GM18907 (cell line): Measurements from ENCODE around the gene PHF10.
"Not testable (repeated sequence)": the region's sequence is repeated elsewhere in the genome, so short reads cannot be mapped to it uniquely, and the experiment has no call there.

Experiments used
- ATAC-seq: cut with Tn5 transposase; IDR thresholded peaks from one replicate; pipeline ENCODE4 v1.9.1; 2021; ENCODE audit warnings: mild to moderate bottlenecking, moderate library complexity; ENCODE audit not compliant: unreplicated experiment

The PHF10 gene

GRCh38 chr6:169723200-169723909 is 945 bp downstream of the PHF10 start:
- ATAC-seq, result peak; percentile 39

DNA sequence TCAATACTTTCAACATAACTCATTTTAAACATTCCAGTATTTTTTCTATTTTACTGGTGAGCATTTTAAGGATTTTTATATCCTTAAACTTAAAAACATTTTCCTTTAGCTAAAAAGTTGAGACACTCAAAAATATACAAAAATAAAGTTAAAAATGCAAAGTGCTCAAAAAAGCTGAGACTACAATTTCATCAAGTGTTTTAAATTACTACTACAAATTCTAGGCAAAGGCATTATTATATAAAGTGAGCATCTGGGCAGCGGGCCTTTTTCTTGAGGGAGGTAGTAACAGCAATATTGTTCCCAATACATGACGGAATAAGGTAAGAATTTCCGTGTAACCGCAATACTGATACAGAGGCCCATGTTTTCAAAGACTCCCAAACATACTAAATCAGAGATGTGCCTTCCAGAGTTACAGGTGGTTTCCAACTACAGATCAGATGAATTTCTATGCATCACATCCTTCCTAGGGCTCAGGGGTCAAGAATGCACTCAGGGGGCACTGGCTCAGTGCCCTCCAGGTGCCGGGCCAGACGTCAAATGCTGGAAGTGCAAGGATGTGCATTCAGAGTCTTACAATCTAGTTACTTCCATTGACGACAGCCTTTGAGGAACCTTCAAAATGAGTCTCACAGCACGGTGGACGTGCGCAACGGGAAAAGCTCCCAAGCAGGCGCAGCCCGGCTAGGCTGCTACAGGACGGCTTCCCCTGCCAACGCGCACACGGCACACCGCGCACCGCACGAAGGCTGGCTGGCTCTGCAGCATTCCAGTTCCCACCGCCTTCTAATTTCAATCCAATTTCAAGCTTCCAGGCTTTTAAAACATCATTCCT is 1.7 kb downstream of the PHF10 start:
- ATAC-seq, result peak; percentile 26

DNA sequence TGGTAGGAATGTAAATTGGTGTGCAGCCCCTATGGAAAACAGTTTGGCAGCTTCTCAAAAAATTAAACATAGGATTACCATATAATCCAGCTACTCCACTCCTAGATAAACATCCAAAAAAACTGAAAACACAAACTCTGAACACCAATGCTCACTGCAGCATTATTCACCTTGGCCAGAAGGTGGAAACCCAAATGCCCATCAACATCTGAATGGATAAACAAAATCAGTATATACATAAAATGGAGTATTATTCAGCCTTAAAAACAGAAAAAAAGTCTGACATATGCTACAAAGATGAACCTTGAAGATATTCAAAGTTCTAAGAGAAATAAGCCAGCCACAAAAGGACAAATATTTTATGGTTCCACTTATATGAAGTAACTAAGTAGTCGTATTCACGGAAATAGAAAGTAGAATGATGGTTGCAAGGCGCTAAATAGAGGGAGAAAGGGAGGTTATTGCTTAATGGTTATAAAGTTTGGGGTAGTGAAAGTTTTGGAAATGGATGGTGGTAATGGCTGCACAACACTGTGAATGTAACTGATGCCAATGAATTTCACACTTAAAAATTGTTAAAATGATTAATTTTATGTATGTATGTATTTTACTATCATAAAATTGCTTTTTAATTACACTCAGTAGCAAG is 4.0 kb downstream of the PHF10 start:
- no peak for ATAC-seq

GRCh38 chr6:169719117-169719516 is 5.2 kb downstream of the PHF10 start:
- no peak for ATAC-seq

DNA sequence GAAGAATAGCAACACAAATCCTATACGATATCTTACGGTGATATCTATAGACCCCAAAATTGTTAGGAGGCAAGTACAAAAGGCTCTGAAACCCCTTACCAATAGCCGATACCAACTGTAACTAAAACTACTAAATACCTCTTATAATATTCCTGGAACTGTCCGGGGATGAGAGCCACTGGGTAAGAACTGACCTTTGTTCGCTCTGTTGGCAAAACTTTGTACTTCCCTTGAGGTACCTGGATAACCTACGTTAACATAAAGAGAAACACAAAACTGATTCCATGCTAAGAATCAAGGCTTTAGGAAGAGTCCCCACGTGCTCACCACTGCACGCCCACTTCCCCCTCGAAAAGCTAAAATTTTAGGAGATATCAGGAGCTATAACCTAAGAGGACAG is 9.7 kb downstream of the PHF10 start:
- no peak for ATAC-seq

GRCh38 chr6:169714178-169714577 is 10.1 kb downstream of the PHF10 start:
- ATAC-seq, result no peak

- ATAC-seq, result no peak
Observed at GRCh38 chr6:169710009-169710408, 14.3 kb downstream of the PHF10 start.

GRCh38 chr6:169709293-169709692 is 15.0 kb downstream of the PHF10 start:
- no peak for ATAC-seq

DNA sequence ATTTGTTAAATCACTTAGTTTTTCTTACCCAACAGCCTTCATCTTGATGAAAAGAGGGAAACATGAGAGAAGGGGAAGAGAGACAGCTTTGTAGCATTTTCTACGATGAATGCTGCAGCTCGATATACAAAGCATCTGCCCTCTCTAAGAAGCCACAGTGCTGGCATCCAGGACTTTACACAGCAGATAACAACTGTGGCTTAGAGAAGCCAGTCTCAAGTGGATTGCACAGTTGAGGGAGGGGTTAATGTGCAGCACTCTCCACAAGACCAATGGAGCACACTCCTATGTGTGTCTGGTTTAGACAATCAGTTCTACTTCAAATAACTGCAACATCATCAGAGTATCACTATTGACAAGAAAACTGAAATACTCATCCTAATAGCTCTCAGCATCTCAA is 16.5 kb downstream of the PHF10 start:
- ATAC-seq, result no peak

GRCh38 chr6:169702840-169703246 is 21.5 kb downstream of the PHF10 start:
- ATAC-seq, result peak; percentile 26

DNA sequence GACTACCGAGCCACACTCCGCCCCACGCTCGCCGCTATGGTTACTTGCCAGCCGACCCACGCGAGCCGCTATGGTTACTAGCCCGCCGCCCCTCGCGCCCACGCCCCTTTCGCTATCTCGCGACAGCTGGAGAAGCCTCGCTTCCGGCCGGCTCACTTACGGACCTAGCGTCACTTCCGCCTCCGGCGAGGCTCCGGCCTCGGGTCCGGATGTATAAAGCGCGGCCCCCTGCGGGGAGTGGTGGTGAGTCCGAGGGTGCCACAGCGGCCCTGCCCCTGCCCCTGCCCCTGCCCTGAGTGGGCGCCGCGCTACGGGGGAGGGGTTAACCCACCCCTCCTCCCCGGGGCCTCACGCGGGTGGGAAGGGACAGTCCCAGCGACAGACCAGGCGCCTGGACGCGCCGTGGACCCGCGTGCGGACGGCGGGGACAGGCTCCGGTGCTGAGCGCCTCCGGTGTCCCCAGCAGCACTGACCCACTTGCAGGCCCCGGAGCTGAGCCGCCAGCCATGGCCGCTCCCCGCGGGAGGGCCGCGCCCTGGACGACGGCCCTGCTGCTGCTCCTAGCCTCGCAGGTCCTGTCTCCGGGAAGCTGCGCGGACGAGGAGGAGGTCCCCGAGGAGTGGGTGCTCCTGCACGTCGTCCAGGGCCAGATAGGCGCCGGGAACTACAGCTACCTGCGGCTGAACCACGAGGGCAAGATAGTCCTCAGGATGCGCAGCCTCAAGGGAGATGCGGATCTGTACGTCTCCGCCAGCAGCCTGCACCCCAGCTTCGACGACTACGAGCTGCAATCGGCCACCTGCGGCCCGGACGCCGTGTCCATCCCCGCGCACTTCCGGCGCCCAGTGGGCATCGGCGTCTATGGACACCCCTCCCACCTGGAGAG is 22.1 kb downstream of the PHF10 start, which contains the start of the genes C6orf120 and WDR27:
C6orf120 (plus strand) TSS at position 173 of the 886 bp plus-strand sequence; CDS start at position 507, 334 bp downstream.
WDR27 (minus strand) TSS at position 76 of the 886 bp plus-strand sequence. CDS start 13,024 bp downstream, outside the sequence.
- ATAC-seq, result peak; percentile 97

DNA sequence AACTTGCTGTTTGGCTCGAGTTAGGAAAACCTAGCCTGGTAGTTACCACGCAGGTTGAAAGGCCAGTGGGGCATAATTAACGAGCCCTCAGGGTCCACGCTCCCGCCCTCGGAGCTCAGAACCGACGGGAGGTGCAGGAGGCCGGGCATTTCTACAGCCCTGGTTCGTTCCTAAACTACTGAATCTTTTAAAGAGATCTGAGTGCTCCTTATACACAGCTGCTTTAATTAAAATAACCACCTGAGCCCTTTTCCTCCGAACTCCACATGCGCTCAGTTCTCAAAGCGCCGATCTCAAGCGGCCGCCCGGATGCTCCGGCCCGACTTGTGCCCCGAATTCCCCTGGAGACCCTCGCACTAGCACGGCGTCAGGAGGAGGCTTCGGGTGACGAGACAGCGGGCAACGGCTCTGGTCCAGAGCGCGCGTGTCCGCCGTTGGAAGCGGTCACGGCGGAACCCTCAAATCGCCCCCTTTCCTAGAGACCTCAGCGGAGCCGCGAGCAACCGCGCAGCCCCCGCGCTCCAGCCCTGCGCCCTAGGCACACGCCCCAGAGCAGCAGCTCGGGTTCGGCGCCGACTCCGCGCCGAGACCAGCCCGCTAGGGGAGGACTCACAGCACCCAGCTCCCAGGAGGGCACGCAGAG is 22.9 kb downstream of the PHF10 start:
- ATAC-seq, result peak; percentile 22

DNA sequence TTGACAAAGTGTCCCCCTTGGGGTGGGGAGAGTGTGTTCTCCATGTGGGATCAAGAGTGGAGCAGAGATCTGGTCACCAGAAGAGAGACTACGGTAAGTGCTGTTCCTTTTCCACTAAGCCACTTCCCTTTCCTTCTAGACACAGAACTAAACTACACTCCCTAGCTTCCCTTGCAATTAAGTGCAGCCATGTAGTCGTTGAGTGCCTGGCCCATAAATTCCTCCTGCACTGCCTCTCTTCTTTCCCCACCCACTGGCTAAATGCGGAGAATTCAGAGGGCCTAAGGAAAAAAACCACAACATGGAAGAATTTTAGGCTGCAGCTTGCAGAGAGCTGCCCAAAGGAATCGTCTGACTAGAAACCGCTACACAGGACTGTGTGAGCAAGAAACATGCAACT is 24.0 kb downstream of the PHF10 start:
- ATAC-seq, result no peak

DNA sequence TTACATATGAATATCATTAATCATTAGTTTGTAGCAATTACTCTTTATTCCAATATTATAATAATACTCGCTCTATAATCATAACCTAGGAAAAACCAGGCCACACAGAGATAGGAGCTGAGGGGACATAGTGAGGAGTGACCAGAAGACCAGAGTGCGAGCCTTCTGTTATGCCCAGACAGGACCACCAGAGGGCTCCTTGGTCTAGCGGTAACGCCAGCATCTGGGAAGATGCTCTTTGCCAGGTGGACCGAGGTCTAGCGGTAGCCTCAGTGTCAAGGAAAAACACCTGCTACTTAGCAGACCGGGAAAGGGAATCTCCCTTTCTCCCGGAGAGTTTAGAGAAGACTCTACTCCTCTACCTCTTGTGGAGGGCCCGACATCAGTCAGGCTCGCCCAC is 27.2 kb downstream of the PHF10 start:
- not testable (repeated sequence) for ATAC-seq

DNA sequence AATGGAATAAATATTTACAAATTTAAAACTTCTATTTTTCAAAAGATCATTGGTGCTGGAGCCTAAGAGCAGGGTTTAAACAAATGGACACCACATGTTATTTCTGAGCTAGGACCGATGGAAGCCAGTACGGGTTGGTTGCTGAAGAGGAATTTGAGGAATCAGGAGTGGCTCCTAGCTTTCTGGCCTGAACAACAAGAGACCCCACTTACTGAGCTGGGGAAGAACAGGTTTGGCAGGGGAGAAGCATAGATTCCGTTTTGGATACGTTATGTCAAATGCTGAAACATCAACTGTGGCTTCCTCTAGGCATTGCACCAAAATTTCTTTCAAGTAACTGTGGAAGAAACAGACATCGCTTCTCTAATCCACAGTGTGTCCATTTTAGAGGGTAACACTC is 29.2 kb downstream of the PHF10 start:
- no peak for ATAC-seq

GRCh38 chr6:169692516-169692915 is 31.8 kb downstream of the PHF10 start:
- no peak for ATAC-seq

DNA sequence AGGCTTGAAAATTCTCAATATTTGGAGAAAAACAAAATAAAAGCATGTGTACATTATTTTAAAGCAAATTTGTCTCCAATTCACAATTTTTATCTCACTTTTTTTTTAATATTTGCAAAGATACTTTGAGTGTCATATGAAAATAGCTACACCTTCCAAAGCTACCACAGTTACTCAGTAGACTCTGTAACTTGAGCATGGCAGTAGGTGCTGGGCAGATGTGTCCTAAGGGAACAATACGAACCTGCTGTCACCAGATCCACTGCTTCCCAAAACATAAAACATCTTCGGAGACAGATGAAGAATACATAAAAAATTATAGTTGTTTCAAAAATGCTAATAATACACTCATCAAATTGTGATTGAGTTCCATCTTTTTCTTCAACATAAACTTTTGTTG is 33.0 kb downstream of the PHF10 start:
- ATAC-seq, result no peak

- no peak for ATAC-seq
Observed at GRCh38 chr6:169689287-169689686, 35.0 kb downstream of the PHF10 start.

- no peak for ATAC-seq
Observed at GRCh38 chr6:169685860-169686259, 38.4 kb downstream of the PHF10 start.

- no peak for ATAC-seq
Observed at GRCh38 chr6:169684056-169684455, 40.2 kb downstream of the PHF10 start.
